ENCODE measurements around the gene HTR2A. TPM values are rescaled to one million over a fixed set of nuclear protein-coding genes. Genes with fewer than 3 reads are reported as not detected.
A peak's percentile ranks its signal among the peaks of the same experiment; 100 is the strongest.

HTR2A gene
- total RNA-seq, 1 donor from 2014 or later: not detected

DNA sequence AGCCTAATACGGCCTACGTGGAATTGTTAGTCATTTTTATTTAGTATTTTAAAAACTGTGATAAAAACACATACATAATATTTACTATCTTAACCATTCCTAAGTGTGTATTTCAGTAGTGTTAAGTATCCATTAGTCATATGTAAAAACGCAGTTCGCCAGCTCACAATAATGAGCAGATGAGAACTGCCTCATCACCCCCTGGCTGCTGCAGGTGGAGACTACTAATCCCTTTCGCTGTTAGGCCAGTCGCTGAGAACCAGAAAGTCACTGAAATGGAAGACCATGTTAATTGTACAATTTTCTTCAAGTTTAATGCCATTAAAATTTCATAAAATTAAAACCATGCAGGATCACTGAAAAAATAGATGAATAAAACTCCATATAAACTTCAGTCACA is 101.5 kb downstream of the HTR2A start:
- DNase-seq (ENCODE audit: low read depth) (peak; percentile 22), FAIRE-seq (no peak)
- Mint-ChIP-seq H3K9me3 (ENCODE audit: unreplicated experiment) (no peaks in the 10 kb centered on the region), H3K4me3 (ENCODE audit: unreplicated experiment) (peak overlapping the region; percentile 99), H3K27ac (ENCODE audit: unreplicated experiment) (peak overlapping the region; percentile 50), H3K36me3 (ENCODE audit: low read depth, unreplicated experiment) (peaks cover 3% of the 10 kb centered on the region), H3K4me1 (ENCODE audit: low read depth, unreplicated experiment) (peaks cover 12% of the 10 kb centered on the region), H3K27me3 (ENCODE audit: low read depth, unreplicated experiment) (no peaks in the 10 kb centered on the region)
- H3K27me3 ChIP-seq (ENCODE audit: insufficient read depth, low read length): no peaks in the 10 kb centered on the region
- H3K36me3 ChIP-seq (ENCODE audit: insufficient read depth, low read length): peaks cover 12% of the 10 kb centered on the region
- no peak overlapping the region for H3K9ac ChIP-seq (ENCODE audit: low read length)
- peaks cover 13% of the 10 kb centered on the region for H4K20me1 ChIP-seq (ENCODE audit: insufficient read depth, low read length)
- no peak overlapping the region for H2AFZ ChIP-seq (ENCODE audit: low read depth, low read length)
- no peak overlapping the region for H3K4me3 ChIP-seq (ENCODE audit: insufficient read depth, low read depth, low read length)
- peaks cover 16% of the 10 kb centered on the region for H3K4me1 ChIP-seq (ENCODE audit: insufficient read depth, low read length)
- H3K4me2 ChIP-seq (ENCODE audit: low read length): peak overlapping the region; percentile 93
- peaks cover 43% of the 10 kb centered on the region for H3K79me2 ChIP-seq (ENCODE audit: insufficient read depth, low read length)
- H3K9me3 ChIP-seq (ENCODE audit: insufficient read depth, low read depth, low read length): no peaks in the 10 kb centered on the region
- no peak for TF ChIP-seq EZH2 (IDR thresholded peaks at IDR 0.05; ENCODE audit: insufficient read depth, low read length)
- TF ChIP-seq CTCF (IDR thresholded peaks at IDR 0.05; ENCODE audit: insufficient read depth, low read depth, low read length): no peak
- H3K27ac ChIP-seq (ENCODE audit: low read depth, low read length): no peak overlapping the region

GRCh38 chr13:46783504-46783903 is 113.3 kb downstream of the HTR2A start:
- H3K36me3 Mint-ChIP-seq (ENCODE audit: low read depth, unreplicated experiment): peaks cover under 1% of the 10 kb centered on the region
- H3K36me3 ChIP-seq (ENCODE audit: insufficient read depth, low read length): peaks cover 58% of the 10 kb centered on the region

More at GRCh38 chr13:46783504-46783903, 113.3 kb downstream of the HTR2A start:
- DNase-seq (ENCODE audit: low read depth) (no peak), FAIRE-seq (no peak)
- Histone ChIP-seq H3K9ac (ENCODE audit: low read length) (no peak overlapping the region), H2AFZ (ENCODE audit: low read depth, low read length) (no peak overlapping the region), H3K4me1 (ENCODE audit: insufficient read depth, low read length) (no peaks in the 10 kb centered on the region), H3K4me2 (ENCODE audit: low read length) (no peak overlapping the region), H3K79me2 (ENCODE audit: insufficient read depth, low read length) (peaks cover 2% of the 10 kb centered on the region), H3K27me3 (ENCODE audit: insufficient read depth, low read length) (no peaks in the 10 kb centered on the region), H3K9me3 (ENCODE audit: insufficient read depth, low read depth, low read length) (no peaks in the 10 kb centered on the region), H3K27ac (ENCODE audit: low read depth, low read length) (no peak overlapping the region), H3K4me3 (ENCODE audit: insufficient read depth, low read depth, low read length) (no peak overlapping the region), H4K20me1 (ENCODE audit: insufficient read depth, low read length) (peaks cover 3% of the 10 kb centered on the region)
- Mint-ChIP-seq H3K27me3 (ENCODE audit: low read depth, unreplicated experiment) (no peaks in the 10 kb centered on the region), H3K27ac (ENCODE audit: unreplicated experiment) (no peak overlapping the region), H3K9me3 (ENCODE audit: unreplicated experiment) (no peaks in the 10 kb centered on the region), H3K4me3 (ENCODE audit: unreplicated experiment) (no peak overlapping the region), H3K4me1 (ENCODE audit: low read depth, unreplicated experiment) (peaks cover 5% of the 10 kb centered on the region)
- TF ChIP-seq EZH2 (IDR thresholded peaks at IDR 0.05; ENCODE audit: insufficient read depth, low read length) (no peak), CTCF (IDR thresholded peaks at IDR 0.05; ENCODE audit: insufficient read depth, low read depth, low read length) (no peak)
